Mesothelial cell of epicardium (in vitro differentiated cells): ENCODE measurements around the gene AUNIP. TPM values are rescaled to one million over a fixed set of nuclear protein-coding genes. Genes with fewer than 3 reads are reported as not detected.

Experiments used
- DNase-seq, 2 experiments: peaks; one replicate each; pipeline ENCODE4 v3.0.0; 2021; ENCODE audit warnings: low spot score in 2 of 2; ENCODE audit not compliant: unreplicated experiment in 2 of 2
- H3K27ac Mint-ChIP-seq: 2 replicates; pipeline ENCODE4 v1.8.0; 2021; ENCODE audit warnings: mixed read lengths
- H3K27me3 Mint-ChIP-seq: 2 replicates; pipeline ENCODE4 v1.8.0; 2021; ENCODE audit warnings: low read depth, mixed read lengths
- H3K36me3 Mint-ChIP-seq: 2 replicates; pipeline ENCODE4 v1.8.0; 2021; ENCODE audit warnings: mixed read lengths
- H3K4me1 Mint-ChIP-seq: 2 replicates; pipeline ENCODE4 v1.8.0; 2021; ENCODE audit warnings: mixed read lengths
- H3K4me3 Mint-ChIP-seq: 2 replicates; pipeline ENCODE4 v1.8.0; 2021; ENCODE audit warnings: mild to moderate bottlenecking, moderate library complexity, mixed read lengths
- H3K9me3 Mint-ChIP-seq: 2 replicates; pipeline ENCODE4 v1.8.0; 2021; ENCODE audit warnings: mixed read lengths
- total RNA-seq: library from RNA; stranded (reverse); gene quantifications from 3 replicates; pipeline ENCODE4 v1.2.1, GENCODE V29; 2021
- TF ChIP-seq, protein P1 (sequence below): fragments of 200-600 bp; sonication (generic); IDR thresholded peaks from one replicate; pipeline ENCODE4 v1.5.0; 2021; ENCODE audit warnings: antibody characterized with exemption; ENCODE audit not compliant: unreplicated experiment

AUNIP gene
- total RNA-seq, 1 donor from 2014 or later, result 2.7 TPM

DNA sequence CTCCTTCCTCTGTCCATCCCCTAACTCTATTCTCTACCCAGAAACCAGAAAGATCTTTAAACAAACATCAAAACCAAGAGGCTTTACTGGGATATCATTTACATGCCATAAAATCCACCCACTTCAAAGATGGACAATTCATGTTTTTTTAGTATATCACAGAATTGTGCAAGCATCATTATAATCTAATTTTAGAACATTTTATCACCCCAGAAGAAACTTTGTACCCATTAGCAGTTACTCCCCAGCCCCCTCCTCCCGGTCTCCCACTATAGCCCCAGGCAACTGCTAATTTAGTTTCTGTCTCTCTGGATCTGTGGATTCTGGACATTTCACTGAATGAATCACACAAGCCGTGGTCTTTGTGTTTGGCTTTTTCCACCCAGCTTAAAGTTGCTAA, 64.0 kb downstream of the AUNIP start:
- peaks cover 17% of the 10 kb centered on the region for H3K27me3 Mint-ChIP-seq
- no peak for DNase-seq
- TF ChIP-seq, protein P1, sequence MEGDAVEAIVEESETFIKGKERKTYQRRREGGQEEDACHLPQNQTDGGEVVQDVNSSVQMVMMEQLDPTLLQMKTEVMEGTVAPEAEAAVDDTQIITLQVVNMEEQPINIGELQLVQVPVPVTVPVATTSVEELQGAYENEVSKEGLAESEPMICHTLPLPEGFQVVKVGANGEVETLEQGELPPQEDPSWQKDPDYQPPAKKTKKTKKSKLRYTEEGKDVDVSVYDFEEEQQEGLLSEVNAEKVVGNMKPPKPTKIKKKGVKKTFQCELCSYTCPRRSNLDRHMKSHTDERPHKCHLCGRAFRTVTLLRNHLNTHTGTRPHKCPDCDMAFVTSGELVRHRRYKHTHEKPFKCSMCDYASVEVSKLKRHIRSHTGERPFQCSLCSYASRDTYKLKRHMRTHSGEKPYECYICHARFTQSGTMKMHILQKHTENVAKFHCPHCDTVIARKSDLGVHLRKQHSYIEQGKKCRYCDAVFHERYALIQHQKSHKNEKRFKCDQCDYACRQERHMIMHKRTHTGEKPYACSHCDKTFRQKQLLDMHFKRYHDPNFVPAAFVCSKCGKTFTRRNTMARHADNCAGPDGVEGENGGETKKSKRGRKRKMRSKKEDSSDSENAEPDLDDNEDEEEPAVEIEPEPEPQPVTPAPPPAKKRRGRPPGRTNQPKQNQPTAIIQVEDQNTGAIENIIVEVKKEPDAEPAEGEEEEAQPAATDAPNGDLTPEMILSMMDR, result no peak
- peaks cover 16% of the 10 kb centered on the region for H3K4me1 Mint-ChIP-seq
- H3K9me3 Mint-ChIP-seq, result no peaks in the 10 kb centered on the region
- H3K27ac Mint-ChIP-seq, result no peak overlapping the region
- H3K4me3 Mint-ChIP-seq, result no peak overlapping the region
- H3K36me3 Mint-ChIP-seq, result no peaks in the 10 kb centered on the region

DNA sequence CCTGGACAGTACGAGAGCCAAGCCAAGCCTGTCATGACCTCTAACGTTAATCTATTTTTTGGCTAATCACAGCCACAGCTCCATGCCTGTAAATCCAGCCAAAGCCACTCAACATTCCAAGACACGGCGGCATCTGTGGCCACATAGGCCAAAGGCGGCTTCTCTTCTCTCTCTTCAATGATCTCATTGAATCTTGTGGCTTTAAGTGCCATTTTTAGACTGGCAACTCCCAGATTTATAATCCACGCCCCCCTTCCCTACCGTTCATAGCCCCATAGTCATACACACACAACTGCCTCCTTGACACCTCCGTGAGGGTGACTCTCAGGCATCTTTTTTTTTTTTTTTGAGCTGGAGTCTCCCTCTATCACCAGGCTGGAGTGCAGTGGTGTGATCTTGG, 64.9 kb downstream of the AUNIP start:
- TF ChIP-seq, protein P1, result no peak
- Mint-ChIP-seq H3K4me3 (no peak overlapping the region), H3K9me3 (no peaks in the 10 kb centered on the region), H3K27me3 (peaks cover 20% of the 10 kb centered on the region), H3K4me1 (peaks cover 11% of the 10 kb centered on the region), H3K36me3 (no peaks in the 10 kb centered on the region), H3K27ac (no peak overlapping the region)
- DNase-seq, result no peak

DNA sequence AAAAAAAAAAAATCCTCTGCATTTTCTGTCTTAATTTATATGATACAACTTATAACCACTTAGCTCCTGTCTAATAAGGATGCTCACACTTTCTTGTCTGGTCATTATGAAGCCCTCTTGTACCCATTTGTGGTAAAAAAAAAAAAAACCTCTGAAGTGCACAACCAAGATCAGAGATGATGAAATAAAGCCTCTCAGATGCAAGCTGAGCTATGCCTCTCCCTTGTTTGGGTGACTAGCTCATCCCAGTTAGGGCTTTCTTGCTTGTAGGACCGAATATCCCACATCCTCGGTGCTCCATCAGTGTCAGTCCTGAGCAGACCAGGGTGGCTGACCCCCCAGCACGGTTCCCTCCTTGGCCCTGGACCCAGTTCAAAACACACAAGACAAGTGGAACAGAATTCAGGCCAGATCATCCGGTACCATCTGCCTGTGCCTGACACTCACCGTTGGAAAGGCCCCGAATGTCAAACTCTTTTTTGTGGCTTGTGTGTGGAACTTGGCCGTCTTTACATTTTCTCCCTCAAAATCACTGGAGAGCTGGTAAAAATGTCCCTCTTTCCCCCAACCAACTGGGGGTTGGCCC, 65.6 kb downstream of the AUNIP start:
- no peak overlapping the region for H3K4me3 Mint-ChIP-seq
- no peaks in the 10 kb centered on the region for H3K9me3 Mint-ChIP-seq
- H3K36me3 Mint-ChIP-seq, result no peaks in the 10 kb centered on the region
- peaks cover 20% of the 10 kb centered on the region for H3K27me3 Mint-ChIP-seq
- peaks cover 10% of the 10 kb centered on the region for H3K4me1 Mint-ChIP-seq
- TF ChIP-seq, protein P1, result no peak
- H3K27ac Mint-ChIP-seq, result no peak overlapping the region
- no peak for DNase-seq

DNA sequence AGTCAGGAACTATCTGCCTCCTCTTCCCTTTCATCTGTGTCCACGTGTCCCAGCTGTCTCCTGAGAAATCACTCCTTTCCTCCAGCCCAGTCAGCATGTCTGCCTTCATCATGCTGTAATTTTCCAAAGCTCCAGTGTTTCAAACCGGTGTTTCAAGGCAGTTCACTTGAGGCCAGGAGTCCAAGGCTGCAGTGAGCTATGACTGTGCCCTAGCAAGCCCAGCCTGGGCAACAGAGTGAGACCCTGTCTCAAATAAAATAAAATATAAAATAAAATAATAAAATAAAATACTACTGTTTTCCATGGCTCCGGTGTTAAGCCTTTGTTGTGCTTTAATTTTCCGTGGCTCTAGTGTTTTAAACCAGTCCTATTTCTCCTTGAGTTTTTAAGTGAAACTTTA, 67.1 kb downstream of the AUNIP start:
- Mint-ChIP-seq H3K27me3 (peaks cover 20% of the 10 kb centered on the region), H3K4me3 (no peak overlapping the region), H3K27ac (no peak overlapping the region), H3K36me3 (no peaks in the 10 kb centered on the region), H3K9me3 (no peaks in the 10 kb centered on the region), H3K4me1 (peaks cover 7% of the 10 kb centered on the region)
- TF ChIP-seq, protein P1, result no peak
- DNase-seq, result no peak

DNA sequence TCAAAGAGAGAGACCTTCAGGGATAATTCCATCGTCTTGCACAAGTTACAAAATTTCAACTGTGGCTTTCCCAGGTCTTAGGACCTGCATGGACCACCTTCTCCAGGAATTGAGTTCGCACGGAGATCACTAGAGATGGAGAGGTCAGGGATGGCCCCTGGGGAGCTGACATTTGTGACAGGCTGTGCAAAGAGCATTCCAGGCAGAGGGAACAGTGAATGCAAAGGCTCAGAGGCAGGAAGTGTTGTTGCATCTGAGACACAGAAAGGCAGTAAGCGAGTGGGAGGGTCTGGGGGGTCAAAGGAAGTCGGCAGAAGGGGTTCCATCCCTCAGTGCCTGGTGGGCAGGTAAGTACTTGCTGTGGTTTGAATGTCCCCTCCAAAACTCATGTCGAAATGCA, 68.8 kb downstream of the AUNIP start:
- Mint-ChIP-seq H3K36me3 (no peaks in the 10 kb centered on the region), H3K27ac (no peak overlapping the region), H3K27me3 (peaks cover 12% of the 10 kb centered on the region), H3K9me3 (no peaks in the 10 kb centered on the region), H3K4me3 (no peak overlapping the region), H3K4me1 (peaks cover 5% of the 10 kb centered on the region)
- TF ChIP-seq, protein P1, result no peak
- DNase-seq, result no peak

DNA sequence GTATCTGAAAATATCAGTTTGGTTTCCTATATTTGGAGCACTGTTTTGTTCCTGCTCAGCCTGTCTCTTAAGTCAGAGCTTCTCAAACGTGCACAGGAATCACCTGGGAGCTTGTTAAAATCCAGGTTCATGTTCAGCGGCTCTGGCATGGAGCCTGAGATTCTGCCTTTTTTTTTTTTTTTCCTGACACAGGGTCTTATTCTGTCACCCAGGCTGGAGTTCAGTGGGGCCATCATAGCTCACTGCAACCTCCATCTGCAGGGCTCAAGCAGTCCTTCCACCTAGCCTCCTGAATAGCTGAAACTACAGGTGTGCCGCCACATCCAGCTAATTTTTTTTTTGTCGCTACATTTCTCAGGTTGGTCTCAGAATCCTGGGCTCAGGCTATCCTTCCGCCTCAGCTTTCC, 71.5 kb downstream of the AUNIP start:
- H3K4me3 Mint-ChIP-seq, result no peak overlapping the region
- H3K27me3 Mint-ChIP-seq, result peaks cover 10% of the 10 kb centered on the region
- DNase-seq, result no peak
- H3K27ac Mint-ChIP-seq, result no peak overlapping the region
- peaks cover 8% of the 10 kb centered on the region for H3K4me1 Mint-ChIP-seq
- TF ChIP-seq, protein P1, result no peak
- no peaks in the 10 kb centered on the region for H3K9me3 Mint-ChIP-seq
- H3K36me3 Mint-ChIP-seq, result no peaks in the 10 kb centered on the region
